ENCODE results near the gene ALPK1.
"Not testable (repeated sequence)": the region's sequence is repeated elsewhere in the genome, so short reads cannot be mapped to it uniquely, and the experiment has no call there.

- not testable (repeated sequence) for TF ChIP-seq CTCF (IDR thresholded peaks at IDR 0.05; ENCODE audit: poor library complexity, severe bottlenecking); RAD21 (conservative IDR thresholded peaks at IDR 0.05); EP300 (conservative IDR thresholded peaks at IDR 0.05; ENCODE audit: poor library complexity, severe bottlenecking)
Observed at GRCh38 chr4:112309263-112309791, 12.2 kb downstream of the ALPK1 start.

All from neural cell (in vitro differentiated cells).